ENCODE results near the gene PCDH9.

GRCh38 chr13:66940113-66940512 lies 290.0 kb downstream of the PCDH9 start:
- TF ChIP-seq CTCF (conservative IDR thresholded peaks at IDR 0.05; ENCODE audit: low read depth, low read length) (no peak), EZH2 (IDR thresholded peaks at IDR 0.05; ENCODE audit: borderline replicate concordance, low read depth, low read length, poor library complexity, severe bottlenecking) (no peak)

Data from A673 (cell line).